Activated CD8-positive, alpha-beta memory T cell treated with anti-CD3 and anti-CD28 coated beads for 36 hours (primary cell): ENCODE data around the gene SLIT1. TPM values are rescaled to one million over a fixed set of nuclear protein-coding genes. Genes with fewer than 3 reads are reported as not detected.

Experiments used
- CTCF ChIA-PET: fragments of 350-600 bp; sonication (Branson Sonifier 250); formaldehyde crosslinking; loops from one replicate; lab custom pipeline; 2021; ENCODE audit warnings: antibody characterized with exemption; lab: Charles Lee
- POLR2A ChIA-PET: fragments of 350-600 bp; sonication (Branson Sonifier 250); formaldehyde crosslinking; loops from one replicate; lab custom pipeline; 2021; ENCODE audit warnings: antibody characterized with exemption; lab: Charles Lee
- total RNA-seq, 2 experiments: library from RNA; stranded (reverse); gene quantifications; one replicate each; pipeline ENCODE4 v1.2.3, GENCODE V29; 2021

The SLIT1 gene
- total RNA-seq, 2 experiments from 2014 or later = 0.17 to 0.19 TPM

GRCh38 chr10:97013983-97014382 is 171.8 kb downstream of the SLIT1 start:
- ChIA-PET CTCF (no interaction called here), POLR2A (no interaction called here)

- ChIA-PET CTCF (interaction anchor here (2.4 kb wide), 1 partner anchor 12 kb away, joined by 9 read pairs; no protein-coding TSS in a partner anchor), POLR2A (no interaction called here)
Observed at GRCh38 chr10:97013568-97013967, 172.2 kb downstream of the SLIT1 start.

DNA sequence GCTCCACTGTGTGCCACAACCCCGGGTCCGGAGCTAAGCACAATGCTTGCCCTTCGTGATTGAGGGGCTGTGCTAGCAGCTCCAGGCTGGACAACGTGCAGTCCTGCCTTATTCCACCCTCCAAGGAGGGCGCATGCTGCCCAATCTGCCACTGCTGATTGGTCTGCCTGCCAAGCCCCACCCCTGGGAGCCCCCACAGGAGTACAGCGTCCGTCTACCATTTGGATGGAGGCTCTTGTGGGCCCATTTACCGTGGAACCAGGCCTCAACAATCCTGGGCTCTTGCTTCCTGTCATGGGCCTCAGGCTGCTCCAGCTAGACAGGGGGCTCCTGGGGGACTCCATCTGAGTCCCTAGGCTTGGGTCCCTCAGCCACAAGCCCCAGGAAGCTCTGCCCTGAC is 173.3 kb downstream of the SLIT1 start:
- ChIA-PET POLR2A (no interaction called here), CTCF (interaction anchor here (1.0 to 2.4 kb wide), 3 partner anchors 9 to 25 kb away, joined by 4 to 9 read pairs (median 7); no protein-coding TSS in a partner anchor)

- CTCF ChIA-PET = interaction anchor here (0.7 to 2.4 kb wide), 3 partner anchors 14 to 169 kb away, joined by 4 to 9 read pairs (median 7); no protein-coding TSS in a partner anchor
- POLR2A ChIA-PET = no interaction called here
Observed at GRCh38 chr10:97011397-97011796, 174.4 kb downstream of the SLIT1 start.

DNA sequence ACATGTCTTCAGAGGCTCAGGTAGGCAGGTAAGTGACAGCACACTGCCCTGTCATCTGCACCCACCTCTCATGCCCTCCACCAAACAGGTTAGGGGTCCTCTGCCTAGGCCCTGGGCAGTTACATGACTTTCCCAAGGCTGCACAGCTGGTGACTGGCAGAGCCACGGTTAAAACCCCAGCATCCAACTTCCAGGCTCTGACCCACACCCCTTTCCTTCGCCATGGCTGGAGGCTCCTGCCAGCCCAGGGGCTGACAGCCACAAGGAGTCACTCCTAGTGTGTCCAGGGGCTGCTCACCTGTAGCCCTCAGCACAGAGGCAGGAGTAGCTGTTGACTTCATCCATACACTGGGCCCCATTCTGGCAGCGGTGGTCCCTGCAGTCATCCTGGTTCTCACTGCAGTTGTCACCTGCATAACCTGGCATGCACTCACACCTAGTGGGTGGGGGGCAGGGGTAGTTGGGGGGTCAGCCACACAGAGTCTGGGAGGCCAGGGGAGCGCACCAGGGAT is 175.0 kb downstream of the SLIT1 start:
- CTCF ChIA-PET = interaction anchor here (1.6 kb wide), 1 partner anchor 26 kb away, joined by 7 read pairs; no protein-coding TSS in a partner anchor
- POLR2A ChIA-PET = no interaction called here

GRCh38 chr10:97007417-97007816 is 178.3 kb downstream of the SLIT1 start:
- POLR2A ChIA-PET = no interaction called here
- CTCF ChIA-PET = no interaction called here

GRCh38 chr10:97006364-97006763 is 179.4 kb downstream of the SLIT1 start:
- CTCF ChIA-PET = no interaction called here

GRCh38 chr10:97005349-97005748 is 180.4 kb downstream of the SLIT1 start:
- ChIA-PET CTCF (no interaction called here), POLR2A (no interaction called here)

More at GRCh38 chr10:97006364-97006763, 179.4 kb downstream of the SLIT1 start:
- POLR2A ChIA-PET = no interaction called here

GRCh38 chr10:97004591-97004990 is 181.2 kb downstream of the SLIT1 start:
- ChIA-PET CTCF (no interaction called here), POLR2A (no interaction called here)

- ChIA-PET CTCF (interaction anchor here (0.8 kb wide), 1 partner anchor 8 kb away, joined by 4 read pairs; no protein-coding TSS in a partner anchor), POLR2A (no interaction called here)
Observed at GRCh38 chr10:97003804-97004201, 182.0 kb downstream of the SLIT1 start.

GRCh38 chr10:97003151-97003803 is 182.5 kb downstream of the SLIT1 start:
- ChIA-PET POLR2A (no interaction called here), CTCF (interaction anchor here (0.8 to 1.0 kb wide), 2 partner anchors 9 to 35 kb away, joined by 3 to 4 read pairs; no protein-coding TSS in a partner anchor)

DNA sequence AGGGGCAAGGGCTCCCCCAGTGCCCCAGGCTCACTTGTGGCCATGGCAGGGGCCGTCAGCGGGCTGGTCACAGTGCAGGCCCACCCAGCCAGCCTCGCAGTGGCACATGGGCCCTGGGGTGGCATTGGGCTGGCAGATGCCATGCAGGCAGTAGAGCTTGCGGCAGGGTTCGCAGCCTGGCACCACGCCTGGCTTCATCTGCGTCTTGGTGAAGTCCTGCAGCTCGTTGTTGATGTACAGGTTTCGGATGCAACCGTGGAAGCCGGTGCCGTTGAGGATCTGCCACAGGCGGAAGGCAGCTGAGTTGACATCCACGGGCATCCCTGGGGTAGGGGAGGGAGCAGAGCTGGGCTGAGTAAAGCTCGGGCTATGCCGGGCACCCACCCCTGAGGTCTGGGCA is 183.1 kb downstream of the SLIT1 start:
- CTCF ChIA-PET = interaction anchor here (1.0 kb wide), 1 partner anchor 36 kb away, joined by 3 read pairs; no protein-coding TSS in a partner anchor
- POLR2A ChIA-PET = no interaction called here

DNA sequence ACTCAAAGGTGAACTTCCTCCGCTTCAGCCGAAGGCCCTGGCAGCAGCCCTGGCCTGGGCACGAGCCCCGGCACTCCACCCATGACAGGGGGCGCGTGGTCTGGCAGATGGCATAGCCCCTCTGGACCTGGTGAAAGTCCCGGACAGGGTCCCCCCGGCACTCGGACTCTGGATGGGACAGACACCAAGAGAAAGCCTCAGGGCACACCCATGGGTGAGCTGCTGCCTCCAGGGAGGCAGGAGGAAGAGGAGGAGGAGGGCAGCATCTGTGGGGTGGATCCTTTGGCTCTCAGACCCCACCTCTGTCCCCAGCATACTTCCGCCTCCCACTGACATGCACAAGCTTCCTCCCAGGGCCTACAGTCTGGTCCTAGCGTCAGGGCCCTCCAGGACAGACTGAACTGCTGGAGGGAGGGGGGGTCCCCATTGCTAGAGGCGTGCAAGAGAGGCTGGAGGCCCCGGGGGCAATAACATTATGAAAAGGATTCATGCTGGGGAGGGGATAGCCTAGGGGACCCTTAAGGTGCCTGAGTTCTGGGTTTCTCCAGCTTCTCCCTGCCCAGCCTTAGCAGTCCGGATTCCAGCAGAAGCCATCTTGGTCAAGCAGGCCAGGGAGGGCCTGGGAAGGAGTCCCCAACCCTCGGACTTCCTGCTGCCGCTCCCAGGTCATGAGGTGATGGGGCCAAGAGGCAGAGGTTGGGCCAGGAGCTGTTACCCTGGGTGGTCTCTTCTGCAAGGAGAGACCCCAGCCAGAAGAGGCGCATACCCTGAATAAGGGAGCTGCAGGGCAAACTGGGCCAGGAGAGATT is 184.4 kb downstream of the SLIT1 start:
- CTCF ChIA-PET = no interaction called here
- POLR2A ChIA-PET = no interaction called here

DNA sequence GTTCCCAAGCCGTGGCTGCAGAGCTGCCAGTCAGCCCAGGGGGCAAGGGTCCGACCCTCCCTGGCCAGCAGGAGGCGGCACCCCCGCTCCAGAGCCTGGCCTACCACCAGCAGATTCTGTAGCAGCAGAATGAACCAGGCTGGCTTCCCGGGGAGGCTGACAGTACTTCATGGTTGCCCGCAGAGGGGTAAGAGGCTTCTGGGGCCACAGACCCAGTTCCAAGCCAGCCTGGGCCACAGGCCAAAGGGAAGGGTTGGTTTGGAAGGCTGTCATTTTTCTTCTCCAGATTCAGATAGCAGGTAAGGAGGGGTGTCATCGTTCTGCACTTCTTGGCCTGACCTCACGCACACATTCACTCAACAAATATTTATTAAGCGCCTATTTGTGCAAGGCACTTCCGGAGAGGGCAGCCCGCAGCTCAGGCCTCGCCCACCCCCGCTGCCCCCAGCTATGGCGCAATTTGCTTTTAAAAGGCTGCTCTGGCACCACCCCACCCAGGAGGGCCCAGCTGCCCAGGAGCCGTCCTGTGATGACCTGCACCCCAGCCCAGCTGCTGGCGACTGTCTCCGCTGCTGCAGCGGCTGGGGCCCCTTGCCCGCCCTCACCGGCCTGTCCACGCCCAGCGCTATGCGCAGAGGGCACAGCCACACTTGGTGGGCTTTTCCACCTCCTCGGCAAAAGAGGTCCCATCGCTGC is 185.1 kb downstream of the SLIT1 start:
- ChIA-PET POLR2A (interaction anchor here (0.6 kb wide), 1 partner anchor 31 kb away, joined by 4 read pairs; no protein-coding TSS in a partner anchor), CTCF (interaction anchor here (1.1 kb wide), 1 partner anchor 25 kb away, joined by 3 read pairs; no protein-coding TSS in a partner anchor)

DNA sequence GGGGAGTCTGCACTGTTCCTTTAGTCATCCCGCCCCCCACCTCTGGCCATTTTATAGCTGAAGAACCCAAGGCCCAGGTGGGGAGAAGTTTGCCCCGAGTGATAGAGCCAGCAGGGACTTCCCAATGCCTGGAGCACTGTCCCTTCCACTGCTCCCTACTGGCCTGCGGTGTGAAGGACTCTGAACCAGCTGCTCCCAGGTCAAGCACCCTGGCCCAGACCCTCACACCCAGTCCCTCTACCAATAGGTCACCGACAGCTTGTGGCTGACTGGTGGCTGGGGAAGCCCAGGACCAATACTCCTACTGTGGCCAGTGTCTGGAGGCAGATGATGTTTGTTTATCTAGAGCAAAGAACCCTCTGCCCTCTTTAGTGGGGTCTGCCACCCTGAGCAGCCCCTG is 185.8 kb downstream of the SLIT1 start:
- POLR2A ChIA-PET = interaction anchor here (0.6 kb wide), 1 partner anchor 30 kb away, joined by 4 read pairs; no protein-coding TSS in a partner anchor
- CTCF ChIA-PET = interaction anchor here (1.1 kb wide), 1 partner anchor 25 kb away, joined by 3 read pairs; no protein-coding TSS in a partner anchor

DNA sequence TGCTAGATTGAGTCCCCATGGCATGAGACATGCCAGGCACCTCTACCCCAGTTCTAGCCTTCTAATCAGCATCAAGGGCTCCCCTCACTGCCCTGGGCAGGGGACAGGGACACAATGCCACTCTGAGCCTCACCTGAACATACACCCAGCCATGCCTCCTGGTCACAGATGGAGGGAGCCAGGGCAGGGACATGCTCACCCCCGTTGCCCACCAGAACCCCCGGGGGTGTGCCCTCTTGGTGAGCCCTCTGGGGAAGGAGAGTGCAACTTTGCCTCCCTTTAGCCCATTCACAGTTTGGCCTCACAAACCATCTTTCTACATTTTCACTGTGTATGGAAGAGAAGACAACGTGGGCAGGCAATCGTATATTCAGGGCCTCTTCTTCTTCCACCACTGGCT is 186.4 kb downstream of the SLIT1 start:
- POLR2A ChIA-PET = no interaction called here
- CTCF ChIA-PET = no interaction called here

DNA sequence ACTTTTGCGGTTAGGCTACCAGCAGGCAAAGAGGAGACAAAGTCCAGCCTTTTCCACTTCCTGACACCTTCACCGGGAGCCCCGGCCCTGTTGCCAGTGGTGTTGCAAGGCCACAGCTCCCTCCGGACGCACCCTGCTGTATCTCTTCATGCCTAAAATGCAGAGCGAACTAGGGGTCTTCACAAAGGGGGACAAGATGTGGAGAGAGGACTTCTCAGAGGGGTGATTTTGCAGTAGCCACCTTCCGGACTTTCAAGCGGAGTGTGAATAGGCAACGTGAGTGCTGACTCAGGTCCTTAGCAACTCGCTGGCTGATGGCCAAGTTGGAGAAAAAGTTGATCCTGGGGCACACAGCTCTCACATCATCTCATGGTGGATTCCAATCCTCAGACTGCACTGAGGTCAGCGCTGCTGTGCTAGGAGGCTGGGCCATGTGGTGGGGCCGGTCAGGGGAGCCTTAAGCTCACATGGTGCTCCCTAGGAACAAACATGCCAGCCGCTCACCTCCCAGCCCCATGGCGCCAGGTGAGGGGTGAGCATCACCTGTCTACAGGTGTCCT is 187.3 kb downstream of the SLIT1 start:
- CTCF ChIA-PET = no interaction called here
- POLR2A ChIA-PET = no interaction called here

DNA sequence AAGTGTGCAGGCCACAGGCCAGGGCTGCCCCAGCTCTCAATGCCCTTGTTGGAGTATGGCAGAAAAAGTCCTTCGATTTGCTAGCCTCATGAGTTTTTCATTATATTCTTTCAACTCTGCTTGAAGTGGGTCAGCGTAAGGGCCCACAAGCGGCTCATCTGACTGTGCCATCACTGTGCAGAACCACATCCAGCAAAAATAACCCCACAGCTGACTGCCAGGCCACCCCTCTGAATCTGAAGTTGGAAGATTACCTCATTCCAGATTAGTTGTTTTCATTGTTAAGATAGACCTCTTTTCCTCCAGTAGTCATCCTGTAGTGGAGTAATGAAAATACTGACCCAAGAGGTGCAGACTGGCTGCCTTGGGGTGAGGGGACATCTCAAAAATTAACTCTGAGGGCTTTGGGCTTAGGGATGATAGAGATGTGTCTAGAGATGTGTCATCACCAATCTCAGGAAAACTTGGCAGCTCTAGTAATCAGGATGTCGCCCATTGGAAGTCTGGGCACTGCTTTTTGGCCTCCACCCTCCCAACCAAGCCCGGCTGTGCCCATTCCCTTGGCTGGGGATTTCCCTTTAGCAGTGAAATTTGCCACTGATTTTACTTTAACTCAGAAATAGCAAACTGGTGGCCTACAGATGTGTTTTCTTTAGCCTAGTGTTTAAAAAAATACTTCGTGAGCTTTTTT is 189.3 kb downstream of the SLIT1 start:
- CTCF ChIA-PET = interaction anchor here (1.8 kb wide), 1 partner anchor 29 kb away, joined by 5 read pairs; no protein-coding TSS in a partner anchor

More for the DNA sequence above, 189.3 kb downstream of the SLIT1 start:
- POLR2A ChIA-PET = no interaction called here
